ENCODE measurements around the gene FAM168A. TPM values are rescaled to one million over a fixed set of nuclear protein-coding genes. Genes with fewer than 3 reads are reported as not detected.

FAM168A gene
- total RNA-seq, 3 donors from 2014 or later (not counting 1 experiment from before 2014, with no cell fraction given): 27.4 to 39.8 (median 30.4) TPM

DNA sequence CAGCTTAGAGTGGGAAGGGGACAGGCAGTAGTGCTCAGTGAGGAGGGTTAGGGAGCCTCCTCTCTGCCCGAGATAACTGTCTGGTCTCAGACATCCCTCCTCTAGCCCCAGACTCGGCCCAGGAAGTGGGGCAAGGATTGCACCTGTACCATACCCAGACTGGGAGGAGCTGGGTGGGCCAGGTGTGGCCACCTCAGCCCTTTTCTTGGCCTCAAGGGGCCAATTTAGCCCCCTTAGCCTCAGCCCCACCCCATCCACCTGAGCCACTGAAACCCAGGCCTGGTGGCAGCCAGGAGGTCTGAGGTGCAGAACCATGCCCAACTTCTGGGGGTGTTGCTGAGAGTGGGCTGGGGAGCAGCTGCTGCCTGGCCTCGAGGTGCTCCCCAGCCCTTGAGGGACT lies 215.2 kb downstream of the FAM168A start:
- TF ChIP-seq CTCF (IDR thresholded peaks at IDR 0.05): no peak
- 18% methylated on average over 3 of the region's 3 CpGs for WGBS (ENCODE audit: insufficient coverage)
- Mint-ChIP-seq H3K27me3 (ENCODE audit: low read depth in 2 of 2) (no peaks in the 10 kb centered on the region), H3K36me3 (no peaks in the 10 kb centered on the region), H3K9me3 (no peaks in the 10 kb centered on the region), H3K4me3 (no peak overlapping the region), H3K4me1 (peaks cover 32 to 78% of the 10 kb centered on the region in 2 donors), H3K27ac (peak overlapping the region; percentile 58 to 81)
- Histone ChIP-seq H3K27me3 (ENCODE audit: control insufficient read depth, insufficient read depth, low read length) (no peaks in the 10 kb centered on the region), H3K27ac (ENCODE audit: low read length) (peak overlapping the region; percentile 87), H3K36me3 (ENCODE audit: control insufficient read depth, insufficient read depth, low read length) (no peaks in the 10 kb centered on the region), H3K9me3 (ENCODE audit: control insufficient read depth, insufficient read depth, low read length) (no peaks in the 10 kb centered on the region), H3K4me1 (ENCODE audit: control insufficient read depth, insufficient read depth, low read length) (peaks cover 100% of the 10 kb centered on the region), H3K4me3 (ENCODE audit: low read length) (no peak overlapping the region)
- ATAC-seq: no peak
- DNase-seq: no peak
- intact Hi-C loops (cut with micrococcal nuclease): no loop called here

- no peak for DNase-seq
- Mint-ChIP-seq H3K4me3 (peak overlapping the region; percentile 40), H3K9me3 (no peaks in the 10 kb centered on the region), H3K4me1 (peaks cover 33 to 79% of the 10 kb centered on the region in 2 donors), H3K27ac (peak overlapping the region; percentile 62 to 81), H3K27me3 (ENCODE audit: low read depth in 2 of 2) (no peaks in the 10 kb centered on the region), H3K36me3 (no peaks in the 10 kb centered on the region)
- no peak overlapping the region for H3K4me3 ChIP-seq (ENCODE audit: low read length)
- no peaks in the 10 kb centered on the region for H3K27me3 ChIP-seq (ENCODE audit: control insufficient read depth, insufficient read depth, low read length)
- no peak for ATAC-seq
- peaks cover 100% of the 10 kb centered on the region for H3K4me1 ChIP-seq (ENCODE audit: control insufficient read depth, insufficient read depth, low read length)
- H3K36me3 ChIP-seq (ENCODE audit: control insufficient read depth, insufficient read depth, low read length): no peaks in the 10 kb centered on the region
- intact Hi-C loops (cut with micrococcal nuclease): no loop called here
- no peak for TF ChIP-seq CTCF (IDR thresholded peaks at IDR 0.05)
- peak overlapping the region; percentile 87 for H3K27ac ChIP-seq (ENCODE audit: low read length)
- no peaks in the 10 kb centered on the region for H3K9me3 ChIP-seq (ENCODE audit: control insufficient read depth, insufficient read depth, low read length)
- WGBS (ENCODE audit: insufficient coverage): 87% methylated on average over 7 of the region's 7 CpGs
Measured at GRCh38 chr11:73382183-73382582, 215.7 kb downstream of the FAM168A start.

GRCh38 chr11:73381589-73381988 lies 216.3 kb downstream of the FAM168A start:
- Histone ChIP-seq H3K27me3 (ENCODE audit: control insufficient read depth, insufficient read depth, low read length) (no peaks in the 10 kb centered on the region), H3K4me1 (ENCODE audit: control insufficient read depth, insufficient read depth, low read length) (peaks cover 98% of the 10 kb centered on the region), H3K36me3 (ENCODE audit: control insufficient read depth, insufficient read depth, low read length) (no peaks in the 10 kb centered on the region), H3K27ac (ENCODE audit: low read length) (peak overlapping the region; percentile 87), H3K9me3 (ENCODE audit: control insufficient read depth, insufficient read depth, low read length) (no peaks in the 10 kb centered on the region), H3K4me3 (ENCODE audit: low read length) (no peak overlapping the region)
- Mint-ChIP-seq H3K36me3 (no peaks in the 10 kb centered on the region), H3K4me1 (peaks cover 39 to 79% of the 10 kb centered on the region in 2 donors), H3K9me3 (no peaks in the 10 kb centered on the region), H3K4me3 (no peak overlapping the region), H3K27me3 (ENCODE audit: low read depth in 2 of 2) (no peaks in the 10 kb centered on the region), H3K27ac (peak overlapping the region in 1 of 2 donors; percentile 81)
- no peak for ATAC-seq
- 62% methylated on average over 6 of the region's 6 CpGs for WGBS (ENCODE audit: insufficient coverage)
- intact Hi-C loops (cut with micrococcal nuclease): no loop called here
- no peak for TF ChIP-seq CTCF (IDR thresholded peaks at IDR 0.05)
- no peak for DNase-seq

DNA sequence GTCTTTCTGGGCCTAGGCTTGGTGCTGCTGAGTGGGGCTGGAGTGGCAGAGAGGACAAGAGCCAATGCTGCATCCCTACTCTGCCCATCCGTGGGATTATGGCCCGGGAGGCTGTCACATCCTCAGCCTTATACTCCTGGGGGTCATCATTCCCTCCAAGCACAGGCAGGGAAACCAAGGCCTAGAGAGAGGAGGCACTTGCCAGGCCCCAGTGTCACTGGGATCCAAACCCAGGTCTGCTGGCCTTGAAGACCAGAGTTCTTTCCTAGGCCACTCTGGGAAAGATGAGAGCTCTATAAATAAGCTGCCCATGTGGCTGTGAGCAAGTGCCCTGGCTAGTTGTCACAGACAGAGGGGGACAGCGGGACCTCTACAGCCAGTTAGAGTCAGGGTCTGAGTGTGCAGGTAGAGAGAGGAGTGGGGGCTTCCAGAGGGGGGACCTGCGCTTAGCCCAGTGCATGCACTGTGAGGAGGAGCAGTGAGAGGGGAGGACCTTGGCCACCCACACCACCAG lies 217.0 kb downstream of the FAM168A start:
- H3K9me3 ChIP-seq (ENCODE audit: control insufficient read depth, insufficient read depth, low read length): no peaks in the 10 kb centered on the region
- Mint-ChIP-seq H3K27me3 (ENCODE audit: low read depth in 2 of 2) (no peaks in the 10 kb centered on the region), H3K4me1 (peaks cover 39 to 73% of the 10 kb centered on the region in 2 donors), H3K9me3 (no peaks in the 10 kb centered on the region), H3K36me3 (no peaks in the 10 kb centered on the region), H3K4me3 (peak overlapping the region; percentile 25), H3K27ac (peak overlapping the region; percentile 64 to 81)
- DNase-seq (no peak), ATAC-seq (no peak)
- no peak for TF ChIP-seq CTCF (IDR thresholded peaks at IDR 0.05)
- H3K27ac ChIP-seq (ENCODE audit: low read length): peak overlapping the region; percentile 87
- intact Hi-C loops (cut with micrococcal nuclease): no loop called here
- no peak overlapping the region for H3K4me3 ChIP-seq (ENCODE audit: low read length)
- peaks cover 92% of the 10 kb centered on the region for H3K4me1 ChIP-seq (ENCODE audit: control insufficient read depth, insufficient read depth, low read length)
- H3K27me3 ChIP-seq (ENCODE audit: control insufficient read depth, insufficient read depth, low read length): no peaks in the 10 kb centered on the region
- no peaks in the 10 kb centered on the region for H3K36me3 ChIP-seq (ENCODE audit: control insufficient read depth, insufficient read depth, low read length)
- 95% methylated on average over 3 of the region's 4 CpGs for WGBS (ENCODE audit: insufficient coverage)

Measured in natural killer cell (primary cell).